HCT116 (cell line): ENCODE results near the gene CCNL2. TPM values are rescaled to one million over a fixed set of nuclear protein-coding genes. Genes with fewer than 3 reads are reported as not detected.

Experiments used
- ATAC-seq: fragments of 200-7000 bp; cut with Tn5 transposase; 2 replicates; pipeline ENCODE4 v1.9.1; 2020; ENCODE audit warnings: mild to moderate bottlenecking, moderate library complexity
- BruUV-seq: library from RNA; stranded (reverse); fragments of 400-500 nt; replicated peaks from 2 replicates; lab custom pipeline; 2021; lab: Mats Ljungman, UMichigan
- CTCF ChIA-PET: fragments of 300-600 bp; sonication (Branson Sonifier 250); formaldehyde crosslinking; loops from one replicate; lab custom pipeline; 2021; ENCODE audit warnings: antibody characterized with exemption; lab: Charles Lee
- POLR2A ChIA-PET: fragments of 300-600, 350-600 bp; sonication (Branson Sonifier 250); formaldehyde crosslinking; loops from one replicate; lab custom pipeline; 2021; ENCODE audit warnings: antibody characterized with exemption; lab: Charles Lee
- RAD21 ChIA-PET, 2 experiments: fragments of 300-600 bp; sonication (Branson Sonifier 250); formaldehyde crosslinking; loops; one replicate each; lab custom pipeline; 2023; ENCODE audit warnings: low total read pairs in 2 of 2; ENCODE audit not compliant: uncharacterized antibody in 2 of 2, unreplicated experiment in 2 of 2, low non-redundant PET in 1 of 2; lab: Charles Lee
- DNase-seq: peaks from one replicate; pipeline ENCODE4 v3.0.0-alpha.2; 2010; ENCODE audit warnings: low read depth, low spot score
- H2AFZ ChIP-seq: fragments of 200-600 bp; shearing (Covaris generic), sonication (generic); 2 replicates; pipeline ENCODE4 v1.6.1; 2017; ENCODE audit warnings: low read depth, mixed run types, mixed read lengths, antibody characterized with exemption, low read length; ENCODE audit not compliant: poor library complexity, severe bottlenecking
- H3K27ac ChIP-seq: 2 replicates; pipeline ENCODE4 v1.5.1; 2012; ENCODE audit warnings: low read depth, low read length
- H3K27me3 ChIP-seq: fragments of 200-600 bp; sonication (generic); 2 replicates; pipeline ENCODE4 v1.6.1; 2016; ENCODE audit warnings: mixed run types, low read length, mixed read lengths; ENCODE audit not compliant: insufficient read depth
- H3K36me3 ChIP-seq, 2 experiments: fragments of 200-500 bp in 1 of 2; fragments of 200-600 bp in 1 of 2; sonication (Bioruptor generic) in 1 of 2; sonication (generic) in 1 of 2; 2 replicates each; pipeline versions ENCODE4 v1.5.1 to v1.6.1; 2014 to 2016; ENCODE audit warnings: low read length in 2 of 2, inconsistent platforms in 1 of 2, mixed read lengths in 1 of 2, mixed run types in 1 of 2; ENCODE audit not compliant: insufficient read depth in 2 of 2, control insufficient read depth in 1 of 2
- H3K4me1 ChIP-seq, 2 experiments: fragments of 200-600 bp in 1 of 2; sonication (generic) in 1 of 2; 2 replicates each; pipeline versions ENCODE4 v1.5.1 to v1.6.1; 2012 to 2017; ENCODE audit warnings: low read length in 2 of 2, inconsistent platforms in 1 of 2, mild to moderate bottlenecking in 1 of 2, mixed read lengths in 1 of 2, mixed run types in 1 of 2, moderate library complexity in 1 of 2; ENCODE audit not compliant: insufficient read depth in 2 of 2, control insufficient read depth in 1 of 2
- H3K4me2 ChIP-seq: fragments of 200-600 bp; sonication (generic); 2 replicates; pipeline ENCODE4 v1.6.1; 2017; ENCODE audit warnings: mixed run types, low read length, mixed read lengths
- H3K4me3 ChIP-seq, 2 experiments: fragments of 200-600 bp in 1 of 2; sonication (generic) in 1 of 2; replicated peaks in 1 of 2; 2 replicates each; pipeline ENCODE4 v1.5.1; 2011 to 2016; ENCODE audit warnings: low read length in 2 of 2, control low read depth in 1 of 2, low read depth in 1 of 2, mild to moderate bottlenecking in 1 of 2, mixed read lengths in 1 of 2, mixed run types in 1 of 2
- H3K79me2 ChIP-seq: fragments of 200-600 bp; sonication (generic); 2 replicates; pipeline ENCODE4 v1.6.1; 2017; ENCODE audit warnings: mild to moderate bottlenecking, mixed run types, low read length, moderate library complexity, mixed read lengths; ENCODE audit not compliant: insufficient read depth
- H3K9ac ChIP-seq: fragments of 200-600 bp; sonication (generic); 2 replicates; pipeline ENCODE4 v1.6.1; 2016; ENCODE audit warnings: low read length, mixed read lengths
- H3K9me2 ChIP-seq: fragments of 200-600 bp; sonication (generic), shearing (Covaris generic); 2 replicates; pipeline ENCODE4 v1.6.1; 2017; ENCODE audit warnings: mixed run types, mild to moderate bottlenecking, moderate library complexity; ENCODE audit not compliant: insufficient read depth
- H3K9me3 ChIP-seq, 2 experiments: fragments of 200-500 bp in 1 of 2; fragments of 200-600 bp in 1 of 2; sonication (Bioruptor generic) in 1 of 2; sonication (generic) in 1 of 2; 2 replicates each; pipeline ENCODE4 v1.6.1; 2014 to 2017; ENCODE audit warnings: low read length in 2 of 2, mixed read lengths in 2 of 2, inconsistent platforms in 1 of 2, low read depth in 1 of 2, mild to moderate bottlenecking in 1 of 2, mixed run types in 1 of 2, moderate library complexity in 1 of 2; ENCODE audit not compliant: control insufficient read depth in 1 of 2, insufficient read depth in 1 of 2
- H4K20me1 ChIP-seq: fragments of 200-600 bp; sonication (generic), shearing (Covaris generic); 2 replicates; pipeline ENCODE4 v1.6.1; 2017; ENCODE audit warnings: mixed run types, mild to moderate bottlenecking, moderate library complexity; ENCODE audit not compliant: insufficient read depth
- CTCF ChIP-seq, 3 experiments: fragments of 200-600 bp in 1 of 3; sonication (generic) in 1 of 3; IDR thresholded peaks in 2 of 3; conservative IDR thresholded peaks in 1 of 3; 2 replicates each; pipeline ENCODE4 v1.5.1; 2012 to 2017; ENCODE audit warnings: low read depth in 2 of 3, low read length in 2 of 3, antibody characterized with exemption in 1 of 3, borderline replicate concordance in 1 of 3, control low read depth in 1 of 3, mild to moderate bottlenecking in 1 of 3, mixed read lengths in 1 of 3, mixed run types in 1 of 3, moderate library complexity in 1 of 3; ENCODE audit not compliant: insufficient read depth in 1 of 3
- REST ChIP-seq: IDR thresholded peaks from 2 replicates; pipeline ENCODE4 v1.6.1; 2012; ENCODE audit warnings: low read depth
- intact Hi-C: fragments of 100-400 bp; cut with micrococcal nuclease; formaldehyde crosslinking; loops from 2 replicates; pipeline ENCODE4 v1.10.0; 2022
- total RNA-seq: library from RNA; stranded (reverse); gene quantifications from one replicate; pipeline ENCODE4 v1.2.1, GENCODE V29; 2021; ENCODE audit not compliant: unreplicated experiment

CCNL2 gene
- total RNA-seq, 1 experiment from 2014 or later, result 173 TPM

DNA sequence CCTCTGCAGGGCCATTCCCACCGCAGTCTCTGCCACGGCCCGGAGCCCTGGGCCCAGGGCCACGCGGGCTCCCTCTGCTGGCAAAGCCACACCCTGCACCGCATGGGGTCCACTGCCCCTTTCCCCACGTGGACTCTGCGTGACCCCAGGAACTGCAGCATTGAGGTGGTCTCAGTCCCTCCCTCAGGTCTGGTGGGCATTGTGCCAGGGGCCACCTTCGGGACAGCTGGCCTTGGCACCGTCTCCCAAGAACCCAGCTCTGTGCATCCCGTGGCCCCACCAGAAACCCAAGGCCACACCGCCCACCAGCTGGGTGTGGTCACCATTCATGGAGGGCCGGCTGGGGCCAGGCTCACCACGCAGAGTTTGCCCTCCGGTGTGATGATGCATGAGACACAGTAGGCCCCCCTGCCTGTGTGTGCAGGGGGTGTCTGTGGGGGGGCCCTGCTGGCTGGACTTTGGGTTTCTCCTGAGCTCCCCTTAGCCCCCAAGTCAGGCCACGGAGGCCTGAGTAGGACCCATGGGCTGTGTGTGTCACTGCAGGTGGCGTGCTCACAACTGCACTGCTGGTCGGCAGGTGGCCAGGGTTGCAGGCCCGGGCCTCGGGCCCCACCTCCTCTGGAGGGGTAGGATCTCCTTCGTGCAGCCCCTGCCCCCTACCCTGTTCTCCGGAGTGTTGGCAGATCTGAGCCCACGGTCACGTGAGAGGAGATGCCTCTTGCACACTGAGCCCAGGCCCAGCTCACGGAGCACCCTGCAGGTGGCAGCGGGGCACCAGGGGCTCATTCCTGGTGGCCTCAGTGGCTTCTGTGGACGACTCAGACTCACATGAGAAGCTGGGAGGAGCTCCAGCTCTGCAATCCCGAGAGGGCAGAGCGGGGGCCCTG lies 42.1 kb upstream of the CCNL2 start:
- peak overlapping the region; percentile 62 for H3K4me2 ChIP-seq
- POLR2A ChIA-PET, result interaction anchor here (0.6 kb wide), 1 partner anchor 372 kb away, joined by 7 read pairs; no protein-coding TSS in a partner anchor

More for the DNA sequence above, 42.1 kb upstream of the CCNL2 start:
- DNase-seq (no peak), ATAC-seq (peak; percentile 85)
- Histone ChIP-seq H3K27me3 (no peaks in the 10 kb centered on the region), H3K9me3 (no peaks in the 10 kb centered on the region), H4K20me1 (no peaks in the 10 kb centered on the region), H3K36me3 (no peaks in the 10 kb centered on the region), H3K27ac (peak overlapping the region; percentile 52; the same call in 1 of the 2 replicates), H3K4me3 (0 out of 4 replicates have a peak overlapping the region, but pooled peaks of 1 of the 2 experiments have one; percentile 13), H2AFZ (no peak overlapping the region), H3K79me2 (peaks cover 20% of the 10 kb centered on the region; the same call in 1 of the 2 replicates), H3K9ac (peak overlapping the region; percentile 47), H3K4me1 (peaks cover 14 to 25% of the 10 kb centered on the region in 2 experiments), H3K9me2 (no peaks in the 10 kb centered on the region)
- RAD21 ChIA-PET, result no interaction called here
- no TSS peak for BruUV-seq
- CTCF ChIA-PET, result interaction anchor here (0.8 to 2.9 kb wide), 8 partner anchors 12 to 70 kb away, joined by 3 to 10 read pairs (median 4); partner anchors contain the start of gene CCNL2
- TF ChIP-seq REST, result no peak
- TF ChIP-seq CTCF (IDR thresholded peaks at IDR 0.05 in 2 of 3, conservative IDR thresholded peaks at IDR 0.05 in 1 of 3; ENCODE audit: borderline replicate concordance in 1 of 3, insufficient read depth in 1 of 3, low read depth in 2 of 3, low read length in 2 of 3), result peak in 2 of 3 experiments; percentile 90 to 93; a peak in 4 of 6 replicates
- intact Hi-C loops, result loop anchor here (2.0 kb wide), 1 partner anchor 38 kb away; no protein-coding TSS in a partner anchor
